ENCODE data around the gene BSDC1. TPM values are rescaled to one million over a fixed set of nuclear protein-coding genes. Genes with fewer than 3 reads are reported as not detected.

BSDC1 gene
- total and polyA plus RNA-seq, 2 of the 13 experiments (the other 11 are each of a cell fraction or from before 2014, with no cell fraction given): 40.3 to 64.2 TPM

GRCh38 chr1:32321712-32322291 lies 72.4 kb downstream of the BSDC1 start (continued):
- TF ChIP-seq MBD4 (IDR thresholded peaks at IDR 0.05; ENCODE audit: borderline replicate concordance, low read length) (0 out of 2 replicates have a peak, but pooled peaks have one; percentile 30), MXD4 (CRISPR knock-in tag; IDR thresholded peaks at IDR 0.05) (0 out of 2 replicates have a peak, but pooled peaks have one; percentile 23), ZNF3 (CRISPR knock-in tag; IDR thresholded peaks at IDR 0.05) (peak; percentile 58; the same call in 1 of the 2 replicates), KDM5A (IDR thresholded peaks at IDR 0.05; ENCODE audit: borderline replicate concordance, low read length) (no peak), MAFG (CRISPR knock-in tag; IDR thresholded peaks at IDR 0.05) (no peak), SMC3 (IDR thresholded peaks at IDR 0.05; ENCODE audit: low read length) (no peak), PHF21A (CRISPR knock-in tag; IDR thresholded peaks at IDR 0.05) (peak; percentile 90), MIER2 (CRISPR knock-in tag; IDR thresholded peaks at IDR 0.05) (peak; percentile 64; the same call in 1 of the 2 replicates), ZNF790 (CRISPR knock-in tag; IDR thresholded peaks at IDR 0.05; ENCODE audit: borderline replicate concordance) (no peak), XRCC5 (optimal IDR thresholded peaks at IDR 0.05; ENCODE audit: low read length) (peak; percentile 52), ZNF430 (CRISPR knock-in tag; IDR thresholded peaks at IDR 0.05) (no peak), ZNF292 (CRISPR knock-in tag; IDR thresholded peaks at IDR 0.05; ENCODE audit: borderline replicate concordance, low read depth) (peak; percentile 73; the same call in 1 of the 2 replicates), ZNF580 (CRISPR knock-in tag; IDR thresholded peaks at IDR 0.05; ENCODE audit: borderline replicate concordance, low read depth) (peak; percentile 44; the same call in 1 of the 2 replicates), ZNF503 (CRISPR knock-in tag; IDR thresholded peaks at IDR 0.05) (peak; percentile 72; the same call in 1 of the 2 replicates), FOXK1 (CRISPR knock-in tag; IDR thresholded peaks at IDR 0.05; ENCODE audit: borderline replicate concordance, low read depth) (peak; percentile 95), FOXO1 (CRISPR knock-in tag; IDR thresholded peaks at IDR 0.05) (peak; percentile 96), ZBTB33 (CRISPR knock-in tag; IDR thresholded peaks at IDR 0.05) (peak; percentile 52; the same call in 1 of the 2 replicates), ATF6 (CRISPR knock-in tag; conservative IDR thresholded peaks at IDR 0.05) (no peak), ZNF432 (CRISPR knock-in tag; IDR thresholded peaks at IDR 0.05; ENCODE audit: borderline replicate concordance) (no peak), HOXA3 (CRISPR knock-in tag; IDR thresholded peaks at IDR 0.05) (peak; percentile 92), CHD2 (IDR thresholded peaks at IDR 0.05; ENCODE audit: low read depth, low read length) (no peak), ZBTB43 (CRISPR knock-in tag; conservative IDR thresholded peaks at IDR 0.05) (no peak), KLF11 (CRISPR knock-in tag; IDR thresholded peaks at IDR 0.05) (no peak), YEATS2 (CRISPR knock-in tag; IDR thresholded peaks at IDR 0.05; ENCODE audit: borderline replicate concordance) (peak; percentile 64; the same call in 1 of the 2 replicates)

Data from HepG2 (cell line).